SK-N-SH (cell line): ENCODE data around the gene CA10. TPM values are rescaled to one million over a fixed set of nuclear protein-coding genes. Genes with fewer than 3 reads are reported as not detected.

Source experiments
- CTCF ChIA-PET: fragments of 300-600, 350-600 bp; formaldehyde crosslinking; extraction: SDS; loops from one replicate; lab custom pipeline; 2021; lab: Yijun Ruan, JAX
- POLR2A ChIA-PET: fragments of 350-600 bp; sonication (Branson Sonifier 250); formaldehyde crosslinking; extraction: SDS; loops from one replicate; lab custom pipeline; 2020; ENCODE audit warnings: antibody characterized with exemption, inconsistent platforms; lab: Yijun Ruan, JAX
- DNase-seq: peaks from one replicate; pipeline ENCODE4 v3.0.0; 2012
- H2AFZ ChIP-seq: fragments of 200-600 bp; sonication (generic); 2 replicates; pipeline ENCODE4 v1.8.1; 2016; ENCODE audit warnings: antibody characterized with exemption, mild to moderate bottlenecking, low read depth
- H3F3A ChIP-seq: fragments of 200-600 bp; sonication (generic); replicated peaks from 2 replicates; pipeline ENCODE3; 2016; ENCODE audit warnings: antibody characterized with exemption, mild to moderate bottlenecking; ENCODE audit not compliant: insufficient read depth
- H3K27ac ChIP-seq, 2 experiments: fragments of 200-500 bp in 1 of 2; fragments of 200-600 bp in 1 of 2; sonication (Bioruptor generic) in 1 of 2; sonication (generic), shearing (Covaris generic) in 1 of 2; 2 replicates each; pipeline versions ENCODE4 v1.5.1 to v1.6.1; 2014 to 2016; ENCODE audit warnings: low read depth in 2 of 2, inconsistent platforms in 1 of 2, low read length in 1 of 2, mild to moderate bottlenecking in 1 of 2, mixed read lengths in 1 of 2
- H3K27me3 ChIP-seq: fragments of 200-600 bp; sonication (generic), shearing (Covaris generic); 2 replicates; pipeline ENCODE4 v1.6.1; 2016; ENCODE audit warnings: mixed run types; ENCODE audit not compliant: insufficient read depth
- H3K36me3 ChIP-seq, 2 experiments: fragments of 200-500 bp in 1 of 2; fragments of 200-600 bp in 1 of 2; sonication (Bioruptor generic) in 1 of 2; sonication (generic) in 1 of 2; replicated peaks in 1 of 2; 2 replicates each; pipeline versions ENCODE3 to v1.5.1; 2014 to 2016; ENCODE audit warnings: low read length in 1 of 2, mild to moderate bottlenecking in 1 of 2; ENCODE audit not compliant: insufficient read depth in 2 of 2, control insufficient read depth in 1 of 2
- H3K4me1 ChIP-seq, 2 experiments: fragments of 200-500 bp in 1 of 2; fragments of 200-600 bp in 1 of 2; sonication (Bioruptor generic) in 1 of 2; sonication (generic), shearing (Covaris generic) in 1 of 2; 2 replicates each; pipeline versions ENCODE4 v1.5.1 to v1.6.1; 2014 to 2016; ENCODE audit warnings: low read depth in 1 of 2, low read length in 1 of 2, mixed run types in 1 of 2; ENCODE audit not compliant: insufficient read depth in 2 of 2, control insufficient read depth in 1 of 2
- H3K4me2 ChIP-seq: fragments of 200-600 bp; sonication (generic), shearing (Covaris generic); 2 replicates; pipeline ENCODE4 v1.6.1; 2017; ENCODE audit warnings: mixed run types
- H3K4me3 ChIP-seq, 2 experiments: fragments of 200-500 bp in 1 of 2; fragments of 200-600 bp in 1 of 2; sonication (Bioruptor generic) in 1 of 2; sonication (generic), shearing (Covaris generic) in 1 of 2; 2 replicates each; pipeline versions ENCODE4 v1.5.1 to v1.8.1; 2014 to 2016; ENCODE audit warnings: low read depth in 2 of 2, inconsistent platforms in 1 of 2, low read length in 1 of 2, mild to moderate bottlenecking in 1 of 2, mixed read lengths in 1 of 2, moderate library complexity in 1 of 2
- H3K79me2 ChIP-seq: fragments of 200-600 bp; sonication (generic); 2 replicates; pipeline ENCODE4 v1.8.1; 2017; ENCODE audit warnings: mild to moderate bottlenecking; ENCODE audit not compliant: insufficient read depth
- H3K9ac ChIP-seq: fragments of 200-600 bp; sonication (generic); 2 replicates; pipeline ENCODE4 v1.6.1; 2017; ENCODE audit warnings: mixed run types
- H3K9me2 ChIP-seq: fragments of 200-600 bp; sonication (generic); 2 replicates; pipeline ENCODE4 v1.6.1; 2017; ENCODE audit warnings: mixed run types
- H3K9me3 ChIP-seq: fragments of 200-600 bp; sonication (generic); 2 replicates; pipeline ENCODE4 v1.6.1; 2017; ENCODE audit warnings: mixed run types, mild to moderate bottlenecking, moderate library complexity
- H4K20me1 ChIP-seq: fragments of 200-600 bp; sonication (generic); 2 replicates; pipeline ENCODE4 v1.6.1; 2017; ENCODE audit warnings: mild to moderate bottlenecking, mixed run types; ENCODE audit not compliant: insufficient read depth
- CHD2 ChIP-seq: fragments of 150-350 bp; IDR thresholded peaks from 2 replicates; pipeline ENCODE4 v1.6.1; 2018; ENCODE audit warnings: low read length; ENCODE audit not compliant: partially characterized antibody
- EZH2phosphoT487 ChIP-seq: fragments of 200-600 bp; sonication (generic); IDR thresholded peaks from 2 replicates; pipeline ENCODE4 v1.6.1; 2017; ENCODE audit warnings: low read depth, mixed run types, mild to moderate bottlenecking, antibody characterized with exemption, moderate library complexity, borderline replicate concordance
- FOSL2 ChIP-seq: IDR thresholded peaks from 2 replicates; pipeline ENCODE4 v1.4.0; 2012; ENCODE audit warnings: low read depth, mild to moderate bottlenecking, moderate library complexity, borderline replicate concordance
- GATA2 ChIP-seq: sonication (generic); formaldehyde crosslinking; IDR thresholded peaks from 2 replicates; pipeline ENCODE4 v1.5.0; 2020; ENCODE audit warnings: mild to moderate bottlenecking, missing genetic modification reagents
- JUND ChIP-seq: IDR thresholded peaks from 2 replicates; pipeline ENCODE4 v1.4.0; 2012
- MXI1 ChIP-seq: IDR thresholded peaks from 2 replicates; pipeline ENCODE4 v1.6.1; 2012; ENCODE audit warnings: mild to moderate bottlenecking, low read depth, low read length, improper control_type of control experiment
- NFIC ChIP-seq: IDR thresholded peaks from 2 replicates; pipeline ENCODE4 v1.4.0; 2012; ENCODE audit warnings: borderline replicate concordance
- NRF1 ChIP-seq: IDR thresholded peaks from 2 replicates; pipeline ENCODE4 v1.6.1; 2012; ENCODE audit warnings: low read depth, mild to moderate bottlenecking, low read length
- POLR2AphosphoS5 ChIP-seq: IDR thresholded peaks from 2 replicates; pipeline ENCODE4 v1.6.1; 2012; ENCODE audit warnings: low read depth, low read length
- RAD21 ChIP-seq: IDR thresholded peaks from 2 replicates; pipeline ENCODE4 v1.6.1; 2012; ENCODE audit warnings: mild to moderate bottlenecking, low read length
- RCOR1 ChIP-seq: fragments of 150-350 bp; IDR thresholded peaks from 2 replicates; pipeline ENCODE4 v1.6.1; 2017; ENCODE audit warnings: antibody characterized with exemption, low read length
- RFX5 ChIP-seq: IDR thresholded peaks from 2 replicates; pipeline ENCODE4 v1.6.1; 2012; ENCODE audit warnings: mild to moderate bottlenecking, improper control_type of control experiment, low read length
- TEAD4 ChIP-seq: IDR thresholded peaks from 2 replicates; pipeline ENCODE4 v1.4.0; 2012; ENCODE audit warnings: mild to moderate bottlenecking, borderline replicate concordance; ENCODE audit not compliant: insufficient read depth
- YY1 ChIP-seq: IDR thresholded peaks from 2 replicates; pipeline ENCODE4 v1.4.0; 2012; ENCODE audit warnings: low read depth, mild to moderate bottlenecking
- WGBS: methylation state at CpG from one replicate; pipeline ENCODE4 v1.1.6; 2017; ENCODE audit warnings: low lambda C conversion rate; 5-methylcytosine and 5-hydroxymethylcytosine counted together
- polyA plus RNA-seq, 3 experiments: library from polyadenylated mRNA; depleted of rRNA; stranded (reverse); fragments of >200 nt; gene quantifications; 2 replicates each; pipeline ENCODE4 v1.2.3, GENCODE V29; 2012
- TF ChIP-seq, protein P1 (sequence below): IDR thresholded peaks from 2 replicates; pipeline ENCODE4 v1.6.1; 2012; ENCODE audit warnings: mild to moderate bottlenecking, low read depth, low read length, moderate library complexity
- TF ChIP-seq, protein P2 (sequence below): IDR thresholded peaks from 2 replicates; pipeline ENCODE4; 2012
- TF ChIP-seq, protein P3 (sequence below): fragments of 200-600 bp; sonication (generic); IDR thresholded peaks from 2 replicates; pipeline ENCODE4 v1.6.1; 2017; ENCODE audit warnings: antibody characterized with exemption, mild to moderate bottlenecking, moderate library complexity
- TF ChIP-seq, protein P4 (sequence below): IDR thresholded peaks from 2 replicates; pipeline ENCODE4 v1.4.0; 2012; ENCODE audit warnings: low read depth, borderline replicate concordance

The CA10 gene
- polyA plus RNA-seq, 1 of the 3 experiments (the other 2 are of a cell fraction) = not detected

DNA sequence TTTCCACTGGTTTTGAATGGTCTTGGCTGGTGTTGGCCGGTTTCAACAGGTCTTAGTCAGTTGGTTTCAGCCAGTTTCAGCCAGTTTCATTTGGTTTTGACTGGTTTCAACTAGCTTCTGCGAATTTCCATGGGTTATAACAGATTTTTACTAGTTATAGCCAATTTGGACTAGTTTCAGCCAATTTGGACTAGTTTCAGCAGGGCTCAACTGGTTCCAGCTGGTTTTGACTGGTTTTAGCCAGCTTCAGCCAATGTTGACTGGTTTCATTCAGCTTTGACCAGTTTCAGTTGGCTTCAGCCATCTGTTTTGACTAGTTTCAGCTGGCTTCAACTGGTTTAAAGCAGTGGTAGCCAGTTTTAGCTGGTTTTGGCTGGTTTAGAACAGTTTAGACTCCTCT is 465.6 kb downstream of the CA10 start (continued):
- TF ChIP-seq, protein P1, sequence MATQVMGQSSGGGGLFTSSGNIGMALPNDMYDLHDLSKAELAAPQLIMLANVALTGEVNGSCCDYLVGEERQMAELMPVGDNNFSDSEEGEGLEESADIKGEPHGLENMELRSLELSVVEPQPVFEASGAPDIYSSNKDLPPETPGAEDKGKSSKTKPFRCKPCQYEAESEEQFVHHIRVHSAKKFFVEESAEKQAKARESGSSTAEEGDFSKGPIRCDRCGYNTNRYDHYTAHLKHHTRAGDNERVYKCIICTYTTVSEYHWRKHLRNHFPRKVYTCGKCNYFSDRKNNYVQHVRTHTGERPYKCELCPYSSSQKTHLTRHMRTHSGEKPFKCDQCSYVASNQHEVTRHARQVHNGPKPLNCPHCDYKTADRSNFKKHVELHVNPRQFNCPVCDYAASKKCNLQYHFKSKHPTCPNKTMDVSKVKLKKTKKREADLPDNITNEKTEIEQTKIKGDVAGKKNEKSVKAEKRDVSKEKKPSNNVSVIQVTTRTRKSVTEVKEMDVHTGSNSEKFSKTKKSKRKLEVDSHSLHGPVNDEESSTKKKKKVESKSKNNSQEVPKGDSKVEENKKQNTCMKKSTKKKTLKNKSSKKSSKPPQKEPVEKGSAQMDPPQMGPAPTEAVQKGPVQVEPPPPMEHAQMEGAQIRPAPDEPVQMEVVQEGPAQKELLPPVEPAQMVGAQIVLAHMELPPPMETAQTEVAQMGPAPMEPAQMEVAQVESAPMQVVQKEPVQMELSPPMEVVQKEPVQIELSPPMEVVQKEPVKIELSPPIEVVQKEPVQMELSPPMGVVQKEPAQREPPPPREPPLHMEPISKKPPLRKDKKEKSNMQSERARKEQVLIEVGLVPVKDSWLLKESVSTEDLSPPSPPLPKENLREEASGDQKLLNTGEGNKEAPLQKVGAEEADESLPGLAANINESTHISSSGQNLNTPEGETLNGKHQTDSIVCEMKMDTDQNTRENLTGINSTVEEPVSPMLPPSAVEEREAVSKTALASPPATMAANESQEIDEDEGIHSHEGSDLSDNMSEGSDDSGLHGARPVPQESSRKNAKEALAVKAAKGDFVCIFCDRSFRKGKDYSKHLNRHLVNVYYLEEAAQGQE = no peak
- no peak for TF ChIP-seq RAD21
- no peak for TF ChIP-seq JUND
- no peak for TF ChIP-seq RCOR1
- no peak for TF ChIP-seq RFX5
- TF ChIP-seq NFIC = no peak
- TF ChIP-seq, protein P2, sequence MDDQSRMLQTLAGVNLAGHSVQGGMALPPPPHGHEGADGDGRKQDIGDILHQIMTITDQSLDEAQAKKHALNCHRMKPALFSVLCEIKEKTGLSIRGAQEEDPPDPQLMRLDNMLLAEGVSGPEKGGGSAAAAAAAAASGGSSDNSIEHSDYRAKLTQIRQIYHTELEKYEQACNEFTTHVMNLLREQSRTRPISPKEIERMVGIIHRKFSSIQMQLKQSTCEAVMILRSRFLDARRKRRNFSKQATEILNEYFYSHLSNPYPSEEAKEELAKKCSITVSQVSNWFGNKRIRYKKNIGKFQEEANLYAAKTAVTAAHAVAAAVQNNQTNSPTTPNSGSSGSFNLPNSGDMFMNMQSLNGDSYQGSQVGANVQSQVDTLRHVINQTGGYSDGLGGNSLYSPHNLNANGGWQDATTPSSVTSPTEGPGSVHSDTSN = no peak
- no peak for TF ChIP-seq GATA2 (CRISPR knock-in tag)
- no peak for TF ChIP-seq MXI1

DNA sequence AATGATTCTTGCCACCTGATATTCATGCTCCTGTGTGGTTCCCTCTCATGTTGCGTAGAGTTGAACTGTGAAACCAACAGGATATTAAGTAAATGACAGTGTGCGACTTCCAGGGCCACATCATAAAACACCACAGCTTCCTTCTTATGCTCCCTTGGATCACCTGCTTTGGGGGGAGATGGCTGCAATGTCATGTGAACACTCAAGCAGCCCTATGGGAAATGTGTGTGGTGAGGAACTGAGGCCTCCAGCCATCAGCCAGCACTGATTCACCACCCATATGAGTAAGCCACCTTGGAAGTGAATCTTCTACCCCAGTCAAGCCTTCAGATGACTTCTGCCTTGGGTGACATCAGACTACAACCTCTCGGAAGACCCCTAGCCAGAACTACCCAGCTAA is 470.6 kb downstream of the CA10 start:
- Histone ChIP-seq H3K9me2 (no peaks in the 10 kb centered on the region; the same call in 1 of the 2 replicates), H4K20me1 (no peaks in the 10 kb centered on the region), H3K4me2 (no peak overlapping the region), H2AFZ (no peak overlapping the region), H3K36me3 (no peaks in the 10 kb centered on the region), H3K9ac (no peak overlapping the region), H3K27me3 (no peaks in the 10 kb centered on the region), H3K9me3 (no peaks in the 10 kb centered on the region), H3F3A (no peaks in the 10 kb centered on the region), H3K4me1 (no peaks in the 10 kb centered on the region), H3K79me2 (no peaks in the 10 kb centered on the region), H3K4me3 (no peak overlapping the region), H3K27ac (no peak overlapping the region)
- no peak for TF ChIP-seq FOSL2
- TF ChIP-seq YY1 = no peak
- no peak for TF ChIP-seq RCOR1
- no peak for TF ChIP-seq MXI1
- TF ChIP-seq, protein P3, sequence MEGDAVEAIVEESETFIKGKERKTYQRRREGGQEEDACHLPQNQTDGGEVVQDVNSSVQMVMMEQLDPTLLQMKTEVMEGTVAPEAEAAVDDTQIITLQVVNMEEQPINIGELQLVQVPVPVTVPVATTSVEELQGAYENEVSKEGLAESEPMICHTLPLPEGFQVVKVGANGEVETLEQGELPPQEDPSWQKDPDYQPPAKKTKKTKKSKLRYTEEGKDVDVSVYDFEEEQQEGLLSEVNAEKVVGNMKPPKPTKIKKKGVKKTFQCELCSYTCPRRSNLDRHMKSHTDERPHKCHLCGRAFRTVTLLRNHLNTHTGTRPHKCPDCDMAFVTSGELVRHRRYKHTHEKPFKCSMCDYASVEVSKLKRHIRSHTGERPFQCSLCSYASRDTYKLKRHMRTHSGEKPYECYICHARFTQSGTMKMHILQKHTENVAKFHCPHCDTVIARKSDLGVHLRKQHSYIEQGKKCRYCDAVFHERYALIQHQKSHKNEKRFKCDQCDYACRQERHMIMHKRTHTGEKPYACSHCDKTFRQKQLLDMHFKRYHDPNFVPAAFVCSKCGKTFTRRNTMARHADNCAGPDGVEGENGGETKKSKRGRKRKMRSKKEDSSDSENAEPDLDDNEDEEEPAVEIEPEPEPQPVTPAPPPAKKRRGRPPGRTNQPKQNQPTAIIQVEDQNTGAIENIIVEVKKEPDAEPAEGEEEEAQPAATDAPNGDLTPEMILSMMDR = no peak
- TF ChIP-seq EZH2phosphoT487 = no peak
- no peak for TF ChIP-seq TEAD4
- no peak for TF ChIP-seq NRF1
- no peak for TF ChIP-seq CHD2
- TF ChIP-seq, protein P1 = no peak
- TF ChIP-seq, protein P4, sequence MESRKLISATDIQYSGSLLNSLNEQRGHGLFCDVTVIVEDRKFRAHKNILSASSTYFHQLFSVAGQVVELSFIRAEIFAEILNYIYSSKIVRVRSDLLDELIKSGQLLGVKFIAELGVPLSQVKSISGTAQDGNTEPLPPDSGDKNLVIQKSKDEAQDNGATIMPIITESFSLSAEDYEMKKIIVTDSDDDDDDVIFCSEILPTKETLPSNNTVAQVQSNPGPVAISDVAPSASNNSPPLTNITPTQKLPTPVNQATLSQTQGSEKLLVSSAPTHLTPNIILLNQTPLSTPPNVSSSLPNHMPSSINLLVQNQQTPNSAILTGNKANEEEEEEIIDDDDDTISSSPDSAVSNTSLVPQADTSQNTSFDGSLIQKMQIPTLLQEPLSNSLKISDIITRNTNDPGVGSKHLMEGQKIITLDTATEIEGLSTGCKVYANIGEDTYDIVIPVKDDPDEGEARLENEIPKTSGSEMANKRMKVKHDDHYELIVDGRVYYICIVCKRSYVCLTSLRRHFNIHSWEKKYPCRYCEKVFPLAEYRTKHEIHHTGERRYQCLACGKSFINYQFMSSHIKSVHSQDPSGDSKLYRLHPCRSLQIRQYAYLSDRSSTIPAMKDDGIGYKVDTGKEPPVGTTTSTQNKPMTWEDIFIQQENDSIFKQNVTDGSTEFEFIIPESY = no peak
- TF ChIP-seq POLR2AphosphoS5 = no peak
- WGBS = 39% methylated on average over 3 of the region's 3 CpGs
- CTCF ChIA-PET = interaction anchor here (1.0 kb wide), 1 partner anchor 18 kb away, joined by 3 read pairs; no protein-coding TSS in a partner anchor
- POLR2A ChIA-PET = no interaction called here
- DNase-seq = no peak
